ENCODE measurements around the gene MACROD2. TPM values are rescaled to one million over a fixed set of nuclear protein-coding genes. Genes with fewer than 3 reads are reported as not detected.

MACROD2 gene
- total RNA-seq, 1 experiment from 2014 or later = 1.6 TPM

- WGBS (ENCODE audit: extremely low coverage, insufficient read length, low lambda C conversion rate) = no CpG with 5 or more reads among the region's 3 CpGs
- Histone ChIP-seq H3K4me2 (ENCODE audit: insufficient read depth, insufficient read length, low read length) (no peak overlapping the region), H2BK15ac (ENCODE audit: low read depth, low read length) (no peak overlapping the region), H2BK120ac (ENCODE audit: low read depth, low read length, poor library complexity, severe bottlenecking) (no peak overlapping the region), H3K23me2 (ENCODE audit: insufficient read length, low read depth, low read length, poor library complexity, severe bottlenecking) (no peaks in the 10 kb centered on the region), H3K56ac (ENCODE audit: insufficient read length, low read depth, low read length) (no peak overlapping the region), H2BK20ac (ENCODE audit: low read depth, low read length, poor library complexity, severe bottlenecking) (no peak overlapping the region), H2BK5ac (ENCODE audit: insufficient read length, low read length) (no peak overlapping the region), H3K79me2 (ENCODE audit: insufficient read depth, low read length) (no peaks in the 10 kb centered on the region), H2BK12ac (ENCODE audit: insufficient read length, low read depth, low read length) (no peak overlapping the region), H2AFZ (ENCODE audit: low read length) (no peak overlapping the region), H3K4ac (ENCODE audit: low read depth, low read length) (no peak overlapping the region), H4K5ac (ENCODE audit: insufficient read length, low read depth, low read length) (no peak overlapping the region), H3K27ac (ENCODE audit: insufficient read length, low read depth, low read length) (no peak overlapping the region), H2AK5ac (ENCODE audit: insufficient read length, low read length) (no peak overlapping the region), H4K91ac (ENCODE audit: insufficient read length, low read depth, low read length) (no peak overlapping the region), H3K9ac (ENCODE audit: extremely low read depth, insufficient read length, low read length) (no peak overlapping the region), H3K18ac (ENCODE audit: insufficient read length, low read depth, low read length) (no peak overlapping the region), H3K14ac (ENCODE audit: insufficient read depth, low read length) (no peak overlapping the region), H4K8ac (replicated peaks; ENCODE audit: insufficient read length, low read depth, low read length) (no peak overlapping the region), H3T11ph (ENCODE audit: low read length) (no peak overlapping the region), H3K9me3 (ENCODE audit: control insufficient read depth, low read depth, low read length) (no peaks in the 10 kb centered on the region), H4K20me1 (ENCODE audit: control insufficient read depth, insufficient read depth, insufficient read length) (no peaks in the 10 kb centered on the region), H3K27me3 (ENCODE audit: insufficient read depth, low read length) (no peaks in the 10 kb centered on the region), H3K4me1 (ENCODE audit: insufficient read depth, low read length) (no peaks in the 10 kb centered on the region), H3K23ac (ENCODE audit: insufficient read length, low read depth, low read length) (no peak overlapping the region), H3K79me1 (ENCODE audit: insufficient read depth, low read depth, low read length, poor library complexity, severe bottlenecking) (no peaks in the 10 kb centered on the region)
- H3K27me3 Mint-ChIP-seq (ENCODE audit: low read depth) = peaks cover 3% of the 10 kb centered on the region; the same call in 1 of the 2 replicates
- peaks cover 8 to 16% of the 10 kb centered on the region in 2 experiments for H3K9me3 Mint-ChIP-seq
- DNase-seq = no peak
- 0 out of 4 replicates have a peak, but pooled peaks cover 0 to 4% of the 10 kb centered on the region in 2 experiments for H3K4me1 Mint-ChIP-seq
- no peak overlapping the region for H3K27ac Mint-ChIP-seq
- no peak for TF ChIP-seq CTCF (conservative IDR thresholded peaks at IDR 0.05)
- H3K4me3 Mint-ChIP-seq = no peak overlapping the region
- H3K36me3 Mint-ChIP-seq (ENCODE audit: insufficient read depth in 1 of 3, low read depth in 3 of 3) = peaks cover 0 to 9% (median 0%) of the 10 kb centered on the region in 3 experiments; a peak in 1 of 7 replicates
These were observed 118.9 kb downstream of the MACROD2 start for GRCh38 chr20:14114065-14114704.

All from H9 (cell line).